Thyroid gland (tissue), 4 donors: Measurements from ENCODE around the gene NUDT21. TPM values are rescaled to one million over a fixed set of nuclear protein-coding genes. Genes with fewer than 3 reads are reported as not detected.

Source experiments
- total RNA-seq, 4 donors: library from RNA; depleted of rRNA; stranded (reverse); fragments of >200 nt; gene quantifications; one replicate each; pipeline ENCODE4 v1.2.3, GENCODE V29; 2016

The NUDT21 gene
- total RNA-seq, 4 donors from 2014 or later, result 55.0 to 120 (median 68.2) TPM

Other genes starting within 250 kb of the NUDT21 start
- gene AMFR, start 25.8 kb downstream of the NUDT21 start, total RNA-seq, result 100 to 1,000 TPM; 130 to 167 (median 146) TPM
- gene OGFOD1, start 222 bp upstream of the NUDT21 start, total RNA-seq, result 10 to 100 TPM; 28.4 to 75.3 (median 58.7) TPM
- 10 to 100 TPM; 55.1 to 98.6 (median 57.4) TPM for gene BBS2, start 68.7 kb upstream of the NUDT21 start, total RNA-seq
- gene MT4, start 113.7 kb upstream of the NUDT21 start, total RNA-seq, result not detected
- gene MT3, start 138.2 kb upstream of the NUDT21 start, total RNA-seq, result not detected
- gene MT2A, start 157.3 kb upstream of the NUDT21 start, total RNA-seq, result 100 to 1,000 TPM in 1 of 4 donors, 10 to 100 TPM in 3; 42.8 to 285 (median 54.6) TPM
- 1,000 to 10,000 TPM in 1 of 4 donors, 100 to 1,000 TPM in 3; 111 to 1,129 (median 368) TPM for gene MT1E, start 174.4 kb upstream of the NUDT21 start, total RNA-seq
- 10 to 100 TPM in 3 of 4 donors, 1 to 10 TPM in 1; 7.1 to 45.5 (median 33.8) TPM for gene MT1M, start 181.3 kb upstream of the NUDT21 start, total RNA-seq
- 10 to 100 TPM in 3 of 4 donors, 1 to 10 TPM in 1; 7.1 to 23.6 (median 16.8) TPM for gene MT1A, start 187.3 kb upstream of the NUDT21 start, total RNA-seq
- gene MT1B, start 200.6 kb upstream of the NUDT21 start, total RNA-seq, result not detected
- 100 to 1,000 TPM in 1 of 4 donors, 10 to 100 TPM in 3; 25.8 to 220 (median 45.1) TPM for gene MT1F, start 206.6 kb upstream of the NUDT21 start, total RNA-seq
- gene MT1G, start 216.7 kb upstream of the NUDT21 start, total RNA-seq, result 100 to 1,000 TPM; 410 to 930 (median 704) TPM
- 100 to 1,000 TPM in 1 of 4 donors, 10 to 100 TPM in 2, not detected in 1; 45.4 to 179 (median 62.8) TPM for gene MT1H, start 218.5 kb upstream of the NUDT21 start, total RNA-seq
- gene MT1X, start 231.1 kb upstream of the NUDT21 start, total RNA-seq, result 1,000 to 10,000 TPM in 1 of 4 donors, 100 to 1,000 TPM in 3; 314 to 2,825 (median 445) TPM